ENCODE data around the gene MYL7. TPM values are rescaled to one million over a fixed set of nuclear protein-coding genes. Genes with fewer than 3 reads are reported as not detected.

Gene MYL7
- total and polyA plus RNA-seq, 9 donors, result 0.35 to 2.0 (median 1.5) TPM; not detected in 3

DNA sequence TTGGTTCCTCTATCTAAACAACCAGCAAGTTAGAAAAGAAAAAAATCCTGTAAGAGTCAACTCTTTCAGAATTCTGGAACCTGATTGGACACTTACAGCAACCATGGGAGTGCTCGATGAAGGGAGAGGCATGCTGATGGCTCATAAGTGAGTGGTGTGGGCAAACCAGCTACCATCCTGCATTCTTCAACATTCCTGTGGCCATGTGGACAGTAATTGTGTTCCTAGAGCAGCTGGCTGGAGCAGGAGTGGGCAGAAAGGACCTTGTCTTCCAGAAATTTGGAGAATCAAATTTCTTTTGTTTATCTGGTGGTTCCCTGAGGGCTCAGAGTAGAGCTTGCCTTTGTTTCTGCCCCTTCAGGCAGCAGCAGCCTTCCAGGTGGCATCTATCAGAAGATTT is 22.5 kb upstream of the MYL7 start:
- Histone ChIP-seq H3K4me3 (no peak overlapping the region), H3K4me1 (ENCODE audit: insufficient read depth) (no peaks in the 10 kb centered on the region), H3K9me3 (no peaks in the 10 kb centered on the region), H3K27me3 (no peaks in the 10 kb centered on the region), H3K27ac (no peak overlapping the region), H3K36me3 (no peaks in the 10 kb centered on the region)
- DNase-seq, result no peak
- whole genome bisulfite sequencing, 3 donors, result 9 to 30% (median 28%) methylated on average over 1 of the region's 1 CpG
- TF ChIP-seq EP300 (IDR thresholded peaks at IDR 0.05) (no peak), POLR2A (IDR thresholded peaks at IDR 0.05) (no peak)
- TF ChIP-seq, protein P1, sequence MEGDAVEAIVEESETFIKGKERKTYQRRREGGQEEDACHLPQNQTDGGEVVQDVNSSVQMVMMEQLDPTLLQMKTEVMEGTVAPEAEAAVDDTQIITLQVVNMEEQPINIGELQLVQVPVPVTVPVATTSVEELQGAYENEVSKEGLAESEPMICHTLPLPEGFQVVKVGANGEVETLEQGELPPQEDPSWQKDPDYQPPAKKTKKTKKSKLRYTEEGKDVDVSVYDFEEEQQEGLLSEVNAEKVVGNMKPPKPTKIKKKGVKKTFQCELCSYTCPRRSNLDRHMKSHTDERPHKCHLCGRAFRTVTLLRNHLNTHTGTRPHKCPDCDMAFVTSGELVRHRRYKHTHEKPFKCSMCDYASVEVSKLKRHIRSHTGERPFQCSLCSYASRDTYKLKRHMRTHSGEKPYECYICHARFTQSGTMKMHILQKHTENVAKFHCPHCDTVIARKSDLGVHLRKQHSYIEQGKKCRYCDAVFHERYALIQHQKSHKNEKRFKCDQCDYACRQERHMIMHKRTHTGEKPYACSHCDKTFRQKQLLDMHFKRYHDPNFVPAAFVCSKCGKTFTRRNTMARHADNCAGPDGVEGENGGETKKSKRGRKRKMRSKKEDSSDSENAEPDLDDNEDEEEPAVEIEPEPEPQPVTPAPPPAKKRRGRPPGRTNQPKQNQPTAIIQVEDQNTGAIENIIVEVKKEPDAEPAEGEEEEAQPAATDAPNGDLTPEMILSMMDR (IDR thresholded peaks at IDR 0.05), result no peak
- intact Hi-C loops (cut with DNase I), result no loop called here

DNA sequence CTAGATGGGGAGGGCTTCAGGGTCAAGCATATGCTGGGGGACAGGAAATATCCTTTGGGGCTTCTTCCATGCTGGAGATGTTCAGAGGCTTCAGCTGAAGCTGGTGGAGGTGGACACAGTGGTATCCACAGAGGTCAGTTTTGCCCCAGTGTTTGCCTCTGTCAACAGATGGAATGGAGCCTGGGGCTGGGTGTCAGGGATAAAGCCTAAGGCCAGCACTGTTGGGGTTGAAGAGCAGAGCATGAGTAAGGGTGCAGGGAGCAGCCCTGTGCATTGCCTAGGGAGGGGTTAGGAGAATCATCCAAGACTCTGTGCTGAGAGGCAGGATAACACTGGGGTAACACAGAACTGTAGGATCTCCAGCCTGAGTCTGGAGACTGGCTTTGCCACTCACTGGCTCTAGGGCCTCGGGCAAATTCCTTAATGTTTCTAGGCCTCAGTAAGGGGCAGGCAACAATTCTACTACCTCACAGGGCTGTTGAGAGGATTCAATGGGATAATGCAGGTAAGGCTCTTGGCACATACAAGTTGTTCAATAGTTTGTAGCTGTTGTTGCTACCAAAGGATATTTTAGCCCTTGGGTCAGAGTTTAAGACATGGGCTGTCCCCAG is 21.8 kb upstream of the MYL7 start:
- TF ChIP-seq POLR2A (IDR thresholded peaks at IDR 0.05) (no peak), EP300 (IDR thresholded peaks at IDR 0.05) (no peak)
- TF ChIP-seq, protein P1 (IDR thresholded peaks at IDR 0.05), result no peak
- Histone ChIP-seq H3K36me3 (no peaks in the 10 kb centered on the region), H3K27me3 (no peaks in the 10 kb centered on the region), H3K4me3 (no peak overlapping the region), H3K27ac (no peak overlapping the region), H3K9me3 (no peaks in the 10 kb centered on the region), H3K4me1 (ENCODE audit: insufficient read depth) (no peaks in the 10 kb centered on the region)
- 50 to 82% (median 71%) methylated on average over 1 of the region's 1 CpG for WGBS, 3 donors
- DNase-seq, result no peak
- intact Hi-C loops (cut with DNase I), result no loop called here

DNA sequence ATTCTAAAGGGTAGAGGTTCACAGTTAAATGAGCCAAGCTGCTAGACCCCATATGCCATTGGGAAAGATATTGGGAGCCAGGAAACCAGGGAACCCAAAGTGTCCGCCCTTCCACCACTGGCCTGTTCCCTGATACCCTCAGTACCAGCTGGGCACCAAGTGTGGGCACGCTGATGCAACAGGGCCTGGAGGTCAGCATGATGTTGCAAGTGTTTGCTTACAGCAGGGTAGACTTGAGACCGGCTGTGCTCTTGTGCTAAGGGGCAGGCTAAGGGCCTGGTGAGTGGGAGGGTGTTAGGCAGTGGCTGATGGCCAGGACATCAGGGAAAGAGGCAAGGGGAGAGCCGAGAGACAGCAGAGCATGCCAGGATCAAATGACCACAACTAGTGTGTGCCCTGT is 21.0 kb upstream of the MYL7 start:
- no peaks in the 10 kb centered on the region for H3K36me3 ChIP-seq
- TF ChIP-seq, protein P1 (IDR thresholded peaks at IDR 0.05), result no peak
- H3K27me3 ChIP-seq, result no peaks in the 10 kb centered on the region
- no peak for DNase-seq
- WGBS, 3 donors, result 64 to 68% (median 65%) methylated on average over 4 of the region's 4 CpGs
- no peaks in the 10 kb centered on the region for H3K9me3 ChIP-seq
- no peaks in the 10 kb centered on the region for H3K4me1 ChIP-seq (ENCODE audit: insufficient read depth)
- intact Hi-C loops (cut with DNase I), result no loop called here
- no peak overlapping the region for H3K4me3 ChIP-seq
- H3K27ac ChIP-seq, result no peak overlapping the region

DNA sequence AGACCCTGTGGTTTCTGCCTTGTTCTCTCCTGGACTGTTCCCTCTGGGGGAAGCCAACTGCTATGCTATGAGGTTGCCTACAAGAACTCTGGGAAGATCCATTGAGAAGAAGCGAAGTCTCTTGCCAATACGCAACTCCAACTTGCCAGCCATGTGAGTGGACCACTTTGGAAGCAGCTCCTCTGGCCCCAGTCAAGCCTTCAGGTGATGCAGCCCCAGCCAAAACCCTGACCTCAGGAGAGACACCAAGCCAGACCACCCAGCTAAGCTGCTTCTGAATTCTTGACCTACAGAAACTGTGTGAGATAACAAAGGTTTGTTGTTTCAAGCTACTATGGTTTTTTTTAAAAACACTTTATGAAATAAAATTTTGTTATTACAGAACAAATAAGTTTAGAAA is 20.2 kb upstream of the MYL7 start:
- 92 to 100% (median 98%) methylated on average over 2 of the region's 2 CpGs for WGBS, 3 donors
- H3K27ac ChIP-seq, result no peak overlapping the region
- DNase-seq, result no peak
- intact Hi-C loops (cut with DNase I), result no loop called here
- H3K36me3 ChIP-seq, result no peaks in the 10 kb centered on the region
- no peaks in the 10 kb centered on the region for H3K4me1 ChIP-seq (ENCODE audit: insufficient read depth)
- no peak overlapping the region for H3K4me3 ChIP-seq
- H3K27me3 ChIP-seq, result no peaks in the 10 kb centered on the region
- no peaks in the 10 kb centered on the region for H3K9me3 ChIP-seq
- no peak for TF ChIP-seq POLR2A (IDR thresholded peaks at IDR 0.05)
- TF ChIP-seq EP300 (IDR thresholded peaks at IDR 0.05), result no peak
- TF ChIP-seq, protein P1 (IDR thresholded peaks at IDR 0.05), result no peak
